Fibroblast of lung (primary cell): Measurements from ENCODE around the gene CREB5. TPM values are rescaled to one million over a fixed set of nuclear protein-coding genes. Genes with fewer than 3 reads are reported as not detected.

Source experiments
- DNase-seq, 2 donors: peaks; one replicate each; pipeline versions ENCODE4 v3.0.0 to v3.0.0-alpha.2; 2010; ENCODE audit warnings: low read depth in 2 of 2
- H2AFZ ChIP-seq: 2 replicates; pipeline ENCODE4 v1.5.1; 2012; ENCODE audit warnings: low read length, control low read depth, inconsistent platforms
- H3K27ac ChIP-seq: 2 replicates; pipeline ENCODE4 v1.5.1; 2011; ENCODE audit warnings: low read length, control low read depth; ENCODE audit not compliant: insufficient read depth
- H3K27me3 ChIP-seq: 2 replicates; pipeline ENCODE4 v1.5.1; 2011; ENCODE audit warnings: mild to moderate bottlenecking, low read length; ENCODE audit not compliant: control insufficient read depth, insufficient read depth
- H3K36me3 ChIP-seq: 2 replicates; pipeline ENCODE4 v1.5.1; 2011; ENCODE audit warnings: low read length; ENCODE audit not compliant: control insufficient read depth, insufficient read depth
- H3K4me1 ChIP-seq: 2 replicates; pipeline ENCODE4 v1.5.1; 2011; ENCODE audit warnings: low read length; ENCODE audit not compliant: control insufficient read depth, insufficient read depth; ENCODE audit errors: extremely low read depth
- H3K4me2 ChIP-seq: 2 replicates; pipeline ENCODE4 v1.5.1; 2011; ENCODE audit warnings: low read length, control low read depth; ENCODE audit not compliant: insufficient read depth; ENCODE audit errors: extremely low read depth
- H3K4me3 ChIP-seq, 4 experiments: fragments of 200-600 bp in 1 of 4; sonication (generic) in 1 of 4; replicated peaks in 1 of 4; 2 replicates each; pipeline ENCODE4 v1.5.1; 2011 to 2016; ENCODE audit warnings: low read length in 4 of 4, low read depth in 3 of 4, mild to moderate bottlenecking in 3 of 4, control low read depth in 2 of 4, inconsistent platforms in 1 of 4, mixed read lengths in 1 of 4; ENCODE audit not compliant: insufficient read depth in 1 of 4; ENCODE audit errors: control extremely low read depth in 1 of 4
- H3K79me2 ChIP-seq: 2 replicates; pipeline ENCODE4 v1.5.1; 2012; ENCODE audit warnings: mild to moderate bottlenecking, low read length, inconsistent platforms; ENCODE audit not compliant: control insufficient read depth, insufficient read depth
- H3K9ac ChIP-seq: 2 replicates; pipeline ENCODE4 v1.5.1; 2011; ENCODE audit warnings: mild to moderate bottlenecking, low read length, control low read depth; ENCODE audit not compliant: insufficient read depth
- H3K9me3 ChIP-seq: 2 replicates; pipeline ENCODE4 v1.5.1; 2012; ENCODE audit warnings: low read depth, low read length; ENCODE audit not compliant: control insufficient read depth, insufficient read depth
- H4K20me1 ChIP-seq: 2 replicates; pipeline ENCODE4 v1.5.1; 2011; ENCODE audit warnings: low read length; ENCODE audit not compliant: control insufficient read depth, insufficient read depth; ENCODE audit errors: extremely low read depth
- EZH2 ChIP-seq: IDR thresholded peaks from 2 replicates; pipeline ENCODE4 v1.5.1; 2012; ENCODE audit warnings: low read length, control low read depth, mild to moderate bottlenecking; ENCODE audit errors: missing control alignments
- polyA plus RNA-seq, 2 donors: library from polyadenylated mRNA; depleted of rRNA in 1 of 2; stranded (reverse) in 1 of 2; unstranded in 1 of 2; fragments of >200 nt; gene quantifications; 2 replicates each; pipeline ENCODE4 v1.2.1, GENCODE V29; 2011 to 2012; ENCODE audit warnings: missing spikeins in 1 of 2
- total RNA-seq: library from RNA; depleted of rRNA; stranded (reverse); fragments of >200 nt; gene quantifications from 2 replicates; pipeline ENCODE4 v1.2.1, GENCODE V29; 2014
- TF ChIP-seq, protein P1 (sequence below), 2 donors: IDR thresholded peaks in 1 of 2; conservative IDR thresholded peaks in 1 of 2; 1 replicate in 1 of 2; 2 replicates in 1 of 2; pipeline ENCODE4 v1.5.1; 2011 to 2012; ENCODE audit warnings: low read length in 2 of 2, control low read depth in 1 of 2, inconsistent platforms in 1 of 2, low read depth in 1 of 2, mild to moderate bottlenecking in 1 of 2

The CREB5 gene
- total and polyA plus RNA-seq, 2 donors (not counting 1 experiment from before 2014, with no cell fraction given) = 8.2 to 28.4 TPM

DNA sequence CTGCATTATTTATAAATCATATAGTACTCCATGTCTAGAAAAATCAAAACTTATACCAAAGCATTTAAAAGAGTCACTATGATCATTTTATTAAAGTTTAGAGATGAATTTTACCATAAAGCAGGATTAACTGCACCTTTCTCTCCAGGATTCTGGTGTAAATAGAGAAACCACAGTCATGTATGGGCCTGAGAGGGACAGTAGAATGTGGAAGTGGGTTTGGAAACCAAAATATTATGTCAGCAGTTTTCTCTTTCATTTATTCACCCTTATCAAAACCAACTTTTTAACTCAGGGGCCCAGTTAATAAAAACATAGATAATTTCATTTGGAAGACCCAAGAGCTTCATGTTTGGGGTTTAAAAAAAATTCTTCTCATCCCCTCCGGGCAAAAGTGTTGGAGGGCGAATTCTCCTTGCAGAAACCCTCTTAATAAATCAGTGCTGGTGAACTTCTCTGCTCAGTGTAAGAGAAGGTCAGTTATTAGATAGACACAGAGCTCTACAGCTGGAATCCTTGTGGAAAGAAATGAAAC is 266.2 kb downstream of the CREB5 start:
- Histone ChIP-seq H2AFZ (no peak overlapping the region), H3K9ac (no peak overlapping the region), H3K27me3 (no peaks in the 10 kb centered on the region), H3K36me3 (no peaks in the 10 kb centered on the region), H3K27ac (no peak overlapping the region), H3K9me3 (no peaks in the 10 kb centered on the region), H3K4me1 (no peaks in the 10 kb centered on the region), H3K4me2 (no peak overlapping the region), H4K20me1 (no peaks in the 10 kb centered on the region), H3K4me3 (no peak overlapping the region), H3K79me2 (no peaks in the 10 kb centered on the region)
- peak in 1 of 2 donors; percentile 53 for DNase-seq
- TF ChIP-seq, protein P1, sequence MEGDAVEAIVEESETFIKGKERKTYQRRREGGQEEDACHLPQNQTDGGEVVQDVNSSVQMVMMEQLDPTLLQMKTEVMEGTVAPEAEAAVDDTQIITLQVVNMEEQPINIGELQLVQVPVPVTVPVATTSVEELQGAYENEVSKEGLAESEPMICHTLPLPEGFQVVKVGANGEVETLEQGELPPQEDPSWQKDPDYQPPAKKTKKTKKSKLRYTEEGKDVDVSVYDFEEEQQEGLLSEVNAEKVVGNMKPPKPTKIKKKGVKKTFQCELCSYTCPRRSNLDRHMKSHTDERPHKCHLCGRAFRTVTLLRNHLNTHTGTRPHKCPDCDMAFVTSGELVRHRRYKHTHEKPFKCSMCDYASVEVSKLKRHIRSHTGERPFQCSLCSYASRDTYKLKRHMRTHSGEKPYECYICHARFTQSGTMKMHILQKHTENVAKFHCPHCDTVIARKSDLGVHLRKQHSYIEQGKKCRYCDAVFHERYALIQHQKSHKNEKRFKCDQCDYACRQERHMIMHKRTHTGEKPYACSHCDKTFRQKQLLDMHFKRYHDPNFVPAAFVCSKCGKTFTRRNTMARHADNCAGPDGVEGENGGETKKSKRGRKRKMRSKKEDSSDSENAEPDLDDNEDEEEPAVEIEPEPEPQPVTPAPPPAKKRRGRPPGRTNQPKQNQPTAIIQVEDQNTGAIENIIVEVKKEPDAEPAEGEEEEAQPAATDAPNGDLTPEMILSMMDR (conservative IDR thresholded peaks at IDR 0.05 in 1 of 2, IDR thresholded peaks at IDR 0.05 in 1 of 2; ENCODE audit: low read depth in 1 of 2, low read length in 2 of 2) = no peak
- TF ChIP-seq EZH2 = no peak

DNA sequence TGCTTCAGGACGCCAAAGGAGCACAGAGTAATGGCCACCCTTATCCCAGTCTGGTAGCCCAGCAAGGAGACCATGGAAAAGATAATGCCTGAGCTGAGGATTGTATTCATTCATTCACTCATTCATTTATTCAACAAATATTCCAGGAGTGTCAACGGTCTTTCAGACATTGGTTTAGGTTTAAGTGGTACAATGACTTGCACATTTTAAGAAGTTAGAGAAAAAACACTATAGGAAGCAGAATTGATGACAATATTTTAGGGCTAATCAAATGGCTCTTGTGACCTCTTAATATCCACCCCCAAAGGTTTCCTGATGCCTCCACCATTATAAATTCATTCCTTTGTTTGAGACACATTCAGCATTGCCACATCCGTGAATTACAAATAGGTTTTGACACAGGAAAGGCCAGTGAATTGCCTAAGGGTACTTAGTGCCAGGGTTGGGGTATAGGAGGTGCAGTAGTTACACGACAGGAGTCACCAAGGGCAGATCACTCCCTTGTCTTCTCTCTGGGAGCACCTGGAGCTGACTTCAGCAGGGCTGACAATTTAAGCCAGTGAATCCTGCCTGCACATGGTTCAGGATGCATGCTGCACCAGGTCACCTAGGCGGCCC is 269.5 kb downstream of the CREB5 start:
- Histone ChIP-seq H3K4me1 (peaks cover 7% of the 10 kb centered on the region), H3K9ac (no peak overlapping the region), H3K4me2 (no peak overlapping the region), H3K79me2 (no peaks in the 10 kb centered on the region), H3K36me3 (no peaks in the 10 kb centered on the region), H3K4me3 (no peak overlapping the region), H3K9me3 (no peaks in the 10 kb centered on the region), H2AFZ (no peak overlapping the region), H4K20me1 (no peaks in the 10 kb centered on the region), H3K27ac (no peak overlapping the region), H3K27me3 (no peaks in the 10 kb centered on the region)
- no peak for DNase-seq
- TF ChIP-seq, protein P1 (conservative IDR thresholded peaks at IDR 0.05 in 1 of 2, IDR thresholded peaks at IDR 0.05 in 1 of 2; ENCODE audit: low read depth in 1 of 2, low read length in 2 of 2) = no peak
- no peak for TF ChIP-seq EZH2

DNA sequence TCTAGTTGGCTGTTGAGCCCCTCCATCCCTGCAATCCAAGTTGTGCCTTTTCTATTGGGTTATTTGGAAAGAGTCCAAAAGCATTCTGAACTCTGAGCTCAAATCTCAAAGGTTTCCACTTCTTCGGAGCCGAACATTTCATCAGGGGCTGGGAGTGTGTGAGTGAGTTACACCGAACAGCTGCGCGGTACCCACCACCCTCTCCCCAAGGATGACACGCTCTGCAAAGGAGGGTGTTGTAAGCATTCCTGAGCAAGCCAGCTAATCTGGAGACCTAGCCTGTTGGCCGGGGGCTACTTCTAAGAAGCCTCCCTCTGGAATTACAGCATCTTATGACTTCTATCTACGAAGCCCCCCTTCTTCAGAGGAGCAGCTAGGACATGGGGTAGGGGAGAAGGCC is 270.5 kb downstream of the CREB5 start:
- no peak overlapping the region for H3K4me2 ChIP-seq
- no peak overlapping the region for H3K27ac ChIP-seq
- H4K20me1 ChIP-seq = no peaks in the 10 kb centered on the region
- H3K27me3 ChIP-seq = no peaks in the 10 kb centered on the region
- DNase-seq = peak in 1 of 2 donors; percentile 21
- H3K36me3 ChIP-seq = no peaks in the 10 kb centered on the region
- H2AFZ ChIP-seq = no peak overlapping the region
- H3K4me3 ChIP-seq = no peak overlapping the region
- H3K9ac ChIP-seq = no peak overlapping the region
- H3K9me3 ChIP-seq = no peaks in the 10 kb centered on the region
- peaks cover 7% of the 10 kb centered on the region for H3K4me1 ChIP-seq
- no peaks in the 10 kb centered on the region for H3K79me2 ChIP-seq
- TF ChIP-seq, protein P1 (conservative IDR thresholded peaks at IDR 0.05 in 1 of 2, IDR thresholded peaks at IDR 0.05 in 1 of 2; ENCODE audit: low read depth in 1 of 2, low read length in 2 of 2) = no peak
- TF ChIP-seq EZH2 = no peak
